Activated naive CD4-positive, alpha-beta T cell treated with anti-CD3 and anti-CD28 coated beads, Interleukin-2, amount 50 U/mL, for 16 hours (primary cell): ENCODE measurements around the gene MATK.

Source experiments
- DNase-seq: peaks from one replicate; pipeline ENCODE4 v3.0.0-alpha.2; 2020

MATK gene

GRCh38 chr19:3785451-3785937 is 687 bp downstream of the MATK start:
- peak; percentile 47 for DNase-seq

- no peak for DNase-seq
These were observed 1.4 kb downstream of the MATK start for GRCh38 chr19:3784607-3785450.

- DNase-seq = peak; percentile 55
These were observed 2.3 kb downstream of the MATK start for GRCh38 chr19:3783660-3784584.

- DNase-seq = no peak
These were observed 3.3 kb downstream of the MATK start for GRCh38 chr19:3782903-3783302.

- DNase-seq = no peak
These were observed 3.9 kb downstream of the MATK start for GRCh38 chr19:3782330-3782729.

GRCh38 chr19:3781603-3782002 is 4.6 kb downstream of the MATK start:
- no peak for DNase-seq

GRCh38 chr19:3780786-3781304 is 5.3 kb downstream of the MATK start:
- DNase-seq = no peak

GRCh38 chr19:3778899-3779723 is 7.1 kb downstream of the MATK start:
- DNase-seq = no peak

- DNase-seq = no peak
These were observed 7.9 kb downstream of the MATK start for GRCh38 chr19:3778104-3778867.

- no peak for DNase-seq
These were observed 9.6 kb downstream of the MATK start for GRCh38 chr19:3776479-3777040.

- DNase-seq = no peak
These were observed 10.3 kb downstream of the MATK start for GRCh38 chr19:3775831-3776230.

GRCh38 chr19:3775374-3775711 is 10.8 kb downstream of the MATK start:
- no peak for DNase-seq

- DNase-seq = no peak
These were observed 11.4 kb downstream of the MATK start for GRCh38 chr19:3774621-3775373.

- DNase-seq = no peak
These were observed 12.2 kb downstream of the MATK start for GRCh38 chr19:3773814-3774515.

- DNase-seq = no peak
These were observed 14.2 kb downstream of the MATK start, which contains the start of gene RAX2 for GRCh38 chr19:3771906-3772455. Gene RAX2 (minus strand): TSS chr19:3772228. CDS start chr19:3771742, 486 bp downstream.

- no peak for DNase-seq
These were observed 14.9 kb downstream of the MATK start for GRCh38 chr19:3771000-3771905.

- DNase-seq = no peak
These were observed 15.8 kb downstream of the MATK start for GRCh38 chr19:3770136-3770999.
